ENCODE results near the gene SLC24A4.

The SLC24A4 gene

DNA sequence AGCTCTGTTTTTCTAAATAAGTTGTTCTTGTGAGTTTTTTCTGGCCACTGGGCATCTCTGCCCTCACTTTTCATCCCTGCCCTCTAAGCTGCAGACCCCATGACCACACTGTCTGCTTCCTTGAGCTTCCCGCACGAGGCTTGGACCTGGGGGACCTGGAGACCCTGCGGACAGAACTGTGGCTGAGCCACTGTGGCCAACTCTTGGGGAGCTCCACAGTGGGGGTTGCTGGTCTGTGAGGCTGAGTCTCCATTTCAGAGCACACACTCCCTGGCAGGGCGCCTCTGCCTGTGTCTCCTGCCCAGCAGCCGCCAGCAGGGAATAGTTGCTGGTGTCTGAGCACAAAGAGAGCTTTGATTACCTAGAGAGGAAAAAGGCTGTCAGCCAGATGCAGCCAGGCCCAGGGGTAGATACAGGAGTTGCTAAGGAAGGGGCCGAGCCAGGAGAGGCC, 177.6 kb downstream of the SLC24A4 start:
- DNase-seq (ENCODE audit: low read depth, low spot score), result no peak

- DNase-seq (ENCODE audit: low read depth, low spot score), result no peak
These were observed 179.0 kb downstream of the SLC24A4 start for GRCh38 chr14:92501891-92502351.

- DNase-seq (ENCODE audit: low read depth, low spot score), result no peak
These were observed 179.7 kb downstream of the SLC24A4 start for GRCh38 chr14:92502541-92503286.

DNA sequence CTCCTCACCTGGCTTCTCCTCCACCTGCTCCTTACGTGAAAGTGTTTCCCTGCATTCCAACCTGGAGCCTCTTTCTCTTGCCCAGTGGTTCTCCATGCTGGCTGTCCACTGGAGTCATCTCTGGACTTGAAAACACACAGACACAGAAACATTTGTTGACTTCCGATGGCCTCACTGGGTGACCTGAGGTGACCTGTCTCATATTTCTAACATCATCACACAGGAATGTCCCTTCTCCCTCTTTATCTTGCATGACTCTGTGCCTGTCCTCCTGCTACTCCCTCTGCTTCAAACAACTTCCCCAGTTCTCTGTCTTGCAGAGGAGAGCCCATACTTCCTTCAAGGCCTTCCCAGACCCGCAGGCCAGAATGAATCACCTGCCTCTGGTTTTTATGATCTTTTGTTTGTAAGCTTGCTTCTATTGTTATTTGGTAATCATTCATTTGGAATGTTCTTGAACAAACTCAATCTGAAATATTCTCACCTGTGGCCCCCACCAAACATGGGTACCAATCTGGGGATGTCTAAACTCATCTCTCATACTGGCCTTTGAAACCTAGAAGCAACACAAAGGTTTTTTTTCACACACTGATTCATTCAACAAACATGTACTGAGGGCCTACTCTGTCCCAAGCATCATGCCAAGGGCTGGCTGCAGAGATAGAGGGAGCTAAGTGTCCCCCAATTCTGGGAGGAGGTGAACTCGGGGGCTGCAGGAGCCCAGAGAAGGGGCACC, 181.0 kb downstream of the SLC24A4 start:
- DNase-seq (ENCODE audit: low read depth, low spot score), result no peak

- no peak for DNase-seq (ENCODE audit: low read depth, low spot score)
These were observed 182.9 kb downstream of the SLC24A4 start for GRCh38 chr14:92505826-92506225.

DNA sequence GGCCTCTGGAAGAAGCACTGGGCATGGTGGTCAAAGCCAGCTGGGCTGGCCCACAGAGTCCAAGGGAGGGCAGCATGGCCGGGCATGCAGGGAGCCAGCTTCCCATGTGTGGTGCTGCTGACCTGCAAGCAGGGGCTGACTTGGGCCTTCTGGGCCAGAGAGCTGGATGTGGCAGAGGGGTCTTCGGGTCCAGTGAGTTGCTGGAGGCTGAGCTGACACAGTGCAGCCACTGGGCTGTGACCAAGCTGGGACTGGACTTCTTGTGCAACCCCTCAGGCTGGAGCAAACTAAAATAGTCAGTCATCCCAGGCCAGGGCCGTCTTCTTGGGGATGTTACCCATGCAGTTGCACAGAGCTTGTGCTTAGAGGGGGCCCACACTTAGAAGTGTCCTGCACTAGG, 183.3 kb downstream of the SLC24A4 start:
- DNase-seq (ENCODE audit: low read depth, low spot score), result no peak

GRCh38 chr14:92507174-92507768, 184.3 kb downstream of the SLC24A4 start:
- no peak for DNase-seq (ENCODE audit: low read depth, low spot score)

GRCh38 chr14:92510972-92511371, 188.0 kb downstream of the SLC24A4 start:
- DNase-seq (ENCODE audit: low read depth, low spot score), result no peak

DNA sequence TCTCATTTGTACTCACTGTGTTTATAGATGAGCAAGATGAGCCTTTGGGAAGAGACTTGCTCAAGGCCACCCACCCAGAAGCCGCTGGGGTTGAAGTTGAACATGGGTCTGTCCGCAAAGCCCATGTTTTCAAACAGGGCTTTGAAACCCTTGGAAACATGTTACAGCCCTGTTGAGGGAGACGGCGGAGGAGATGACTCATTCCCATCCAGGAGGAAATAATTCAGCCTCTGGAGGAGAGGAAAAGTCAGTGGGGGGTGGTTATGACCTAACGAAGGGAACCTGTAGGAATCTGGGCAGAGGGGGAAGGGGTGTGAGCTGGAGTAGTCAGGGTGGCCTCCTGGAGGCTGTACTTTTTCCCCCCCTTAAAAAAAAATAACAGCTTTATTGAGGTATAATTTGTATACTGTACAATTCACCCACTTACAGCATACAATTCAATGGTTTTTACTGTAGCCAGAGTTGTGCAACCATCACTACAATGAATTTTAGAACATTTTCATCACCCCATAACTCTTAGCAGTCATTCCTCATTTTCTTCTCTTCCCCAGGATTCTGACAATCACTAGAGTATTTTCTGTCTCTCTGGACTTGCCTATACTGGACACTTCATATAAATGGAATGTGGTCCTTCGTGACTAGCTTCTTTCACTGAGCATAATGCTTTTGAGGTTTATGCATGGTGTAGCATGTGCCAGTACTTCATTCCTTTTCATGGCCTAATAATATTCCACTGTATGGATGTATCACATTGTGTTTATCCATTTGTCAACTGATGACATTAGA, 188.7 kb downstream of the SLC24A4 start:
- DNase-seq (ENCODE audit: low read depth, low spot score), result peak; percentile 71

DNA sequence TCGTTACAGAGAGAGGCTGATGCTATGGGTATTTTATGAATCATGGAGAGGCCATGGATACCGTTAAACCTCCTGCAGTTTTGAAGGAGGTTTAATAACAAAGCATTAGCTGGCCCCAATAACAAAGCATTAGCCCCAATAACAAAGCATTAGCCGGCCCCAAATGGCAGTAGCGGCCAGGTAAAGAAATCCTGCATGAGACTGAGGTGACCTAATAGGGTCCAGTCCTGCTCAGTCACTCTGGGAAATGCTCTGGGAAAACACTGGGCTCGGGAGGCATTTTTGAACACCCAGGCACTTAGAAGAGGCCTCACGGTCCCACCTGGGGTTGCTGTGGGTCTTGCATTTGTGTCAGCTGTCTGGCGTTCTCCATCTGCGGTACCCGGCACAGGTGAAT, 189.8 kb downstream of the SLC24A4 start:
- DNase-seq (ENCODE audit: low read depth, low spot score), result no peak

DNA sequence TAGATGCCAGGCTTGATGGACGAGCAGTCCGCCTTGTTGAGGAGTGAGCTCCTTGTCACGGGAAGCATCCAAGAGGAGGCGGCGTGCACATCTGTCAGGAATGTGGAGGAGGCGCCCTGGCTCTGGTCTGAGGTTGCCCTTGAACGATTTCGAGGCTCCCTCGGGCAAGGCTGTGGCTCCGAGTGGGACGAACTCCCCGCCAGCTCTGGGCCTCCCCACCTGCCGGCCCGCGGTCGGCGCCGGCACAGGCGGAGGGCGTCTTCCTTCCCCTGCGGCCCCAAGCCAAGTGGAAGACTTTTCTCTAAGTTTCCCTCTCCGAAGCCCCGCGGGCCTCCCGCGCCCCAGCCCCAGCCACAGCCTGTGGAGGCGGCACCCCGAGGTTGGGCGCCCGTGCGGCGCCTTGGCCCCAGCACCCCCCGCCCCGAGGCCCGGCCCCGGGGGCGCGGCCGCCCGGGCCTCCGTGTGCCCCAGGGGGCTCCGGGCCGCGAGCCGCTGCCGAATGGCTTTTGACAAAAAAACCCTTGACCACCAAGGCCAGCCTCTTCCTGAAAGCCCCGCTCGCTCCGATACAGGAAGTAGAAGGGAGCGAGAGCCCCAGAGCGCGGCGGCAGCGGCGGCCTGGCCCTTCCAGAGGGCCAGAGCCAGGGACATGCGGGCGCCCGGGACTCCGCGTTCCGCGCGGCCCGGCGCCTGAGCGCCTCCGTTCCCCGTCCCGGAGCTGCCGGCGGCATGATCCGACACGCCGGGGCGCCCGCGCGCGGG, 190.4 kb downstream of the SLC24A4 start, which contains the start of gene RIN3:
Gene RIN3, plus strand, starts transcription at position 578 of the 762 bp plus-strand sequence. Its CDS starts 152 bp downstream, at position 730.
- DNase-seq (ENCODE audit: low read depth, low spot score), result no peak

GRCh38 chr14:92513966-92514843, 191.2 kb downstream of the SLC24A4 start:
- no peak for DNase-seq (ENCODE audit: low read depth, low spot score)

DNA sequence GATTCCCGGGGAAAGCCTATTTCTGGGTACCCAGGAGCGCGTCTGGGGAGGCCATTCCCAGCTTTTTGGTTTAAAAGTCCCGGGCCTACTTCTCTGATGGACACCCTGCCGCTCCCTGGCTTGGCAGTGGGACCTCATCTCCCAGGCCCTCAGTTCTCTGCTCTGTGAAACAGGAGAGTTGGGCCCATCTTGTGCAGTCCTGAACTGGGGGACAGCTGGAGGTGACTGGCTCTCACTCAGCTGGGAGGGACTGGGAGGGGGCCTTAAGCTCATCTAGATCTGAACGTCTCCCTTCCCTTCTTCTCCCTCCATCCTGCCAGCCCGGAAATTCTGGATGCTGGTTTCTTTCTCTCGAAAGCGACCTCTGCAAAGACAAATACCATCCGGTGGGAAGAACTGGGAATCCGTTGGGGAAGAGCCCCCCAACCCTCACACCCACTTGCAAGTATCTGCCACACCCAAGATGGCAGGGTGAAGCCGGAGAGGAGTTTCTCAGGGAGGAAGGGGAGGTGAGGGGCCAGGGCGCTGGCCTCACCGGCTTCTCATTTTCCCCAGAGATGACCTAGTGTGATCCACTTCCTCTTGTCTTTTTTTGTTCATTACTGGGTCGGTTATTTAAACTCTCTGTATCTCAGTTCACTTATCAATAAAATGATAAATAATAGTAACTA, 192.0 kb downstream of the SLC24A4 start:
- no peak for DNase-seq (ENCODE audit: low read depth, low spot score)

DNA sequence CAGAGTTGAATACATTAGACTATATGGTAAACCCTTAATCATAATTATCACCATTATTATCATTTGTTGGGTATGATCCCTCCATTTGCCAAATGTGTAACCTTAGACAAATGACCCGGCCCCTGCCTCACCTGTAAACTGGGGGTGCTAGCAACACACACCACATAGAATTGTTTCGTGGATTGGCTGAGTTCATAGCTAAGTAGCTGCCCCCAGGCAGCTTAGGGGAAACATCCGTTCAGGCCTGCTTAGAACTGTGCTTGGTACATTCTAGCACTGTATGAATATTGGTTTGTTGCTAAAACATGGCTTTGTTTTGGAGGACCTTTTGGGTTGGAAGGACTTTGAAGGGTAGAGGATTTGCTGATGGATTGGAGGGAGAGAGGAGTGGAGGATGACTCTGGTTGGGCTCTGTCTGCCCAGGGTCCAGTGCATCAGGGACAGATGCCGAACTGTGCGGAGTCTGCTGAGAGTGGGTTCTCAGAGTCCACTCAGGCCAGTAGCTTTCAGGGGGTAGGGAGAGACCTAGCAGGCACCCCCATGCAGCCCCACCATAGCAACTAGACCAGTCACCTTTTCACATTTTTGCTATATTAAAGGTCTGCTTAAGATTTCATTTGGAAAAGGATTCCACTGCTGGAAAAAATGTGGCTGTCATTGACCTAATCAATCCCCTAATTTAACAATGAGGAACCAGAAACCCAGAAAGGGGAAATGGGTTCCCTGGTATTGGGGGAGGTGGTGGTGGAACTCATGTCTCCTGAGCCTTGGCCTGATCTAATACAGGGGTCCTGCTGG, 192.8 kb downstream of the SLC24A4 start:
- DNase-seq (ENCODE audit: low read depth, low spot score), result no peak

- no peak for DNase-seq (ENCODE audit: low read depth, low spot score)
These were observed 193.5 kb downstream of the SLC24A4 start for GRCh38 chr14:92516344-92516965.

GRCh38 chr14:92516966-92517506, 194.1 kb downstream of the SLC24A4 start:
- no peak for DNase-seq (ENCODE audit: low read depth, low spot score)

DNA sequence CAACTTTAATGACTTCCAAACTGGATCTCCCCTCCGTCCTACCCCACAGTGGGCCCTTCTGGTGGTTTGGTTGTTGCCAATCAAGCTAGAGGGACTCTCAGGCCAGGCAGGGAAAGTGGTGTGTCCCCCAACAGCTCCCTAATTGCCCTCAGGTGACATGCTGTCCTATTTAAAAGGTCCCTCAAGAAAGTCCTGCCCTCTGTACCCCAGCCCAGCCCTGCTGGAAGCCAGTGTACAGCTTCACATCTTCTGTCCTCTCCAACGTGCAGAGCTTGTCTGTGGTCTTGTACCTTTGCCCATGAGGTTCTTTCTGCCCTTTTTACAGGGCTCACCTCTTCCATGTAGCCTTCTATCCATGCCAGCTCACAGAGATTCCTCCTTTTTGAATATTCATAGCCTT, 194.8 kb downstream of the SLC24A4 start:
- DNase-seq (ENCODE audit: low read depth, low spot score), result no peak

All from brain pericyte (primary cell).